ES-I3 (cell line): ENCODE results near the gene ZNF446.
"Not testable (repeated sequence)": the region's sequence is repeated elsewhere in the genome, so short reads cannot be mapped to it uniquely, and the experiment has no call there.

Experiments
- H3K36me3 ChIP-seq: 2 replicates; pipeline ENCODE4 v1.6.1; 2013; ENCODE audit warnings: mild to moderate bottlenecking, low read length, control low read depth, moderate library complexity; ENCODE audit not compliant: insufficient read depth
- H3K4me1 ChIP-seq: 2 replicates; pipeline ENCODE4 v1.6.1; 2013; ENCODE audit warnings: mild to moderate bottlenecking, control low read depth, low read length; ENCODE audit not compliant: insufficient read depth
- H3K9ac ChIP-seq: 2 replicates; pipeline ENCODE4 v1.6.1; 2013; ENCODE audit warnings: low read depth, mild to moderate bottlenecking, low read length, moderate library complexity
- H3K9me3 ChIP-seq: 2 replicates; pipeline ENCODE4 v1.6.1; 2013; ENCODE audit warnings: mild to moderate bottlenecking, low read length, moderate library complexity; ENCODE audit not compliant: control insufficient read depth, insufficient read depth

Gene ZNF446

DNA sequence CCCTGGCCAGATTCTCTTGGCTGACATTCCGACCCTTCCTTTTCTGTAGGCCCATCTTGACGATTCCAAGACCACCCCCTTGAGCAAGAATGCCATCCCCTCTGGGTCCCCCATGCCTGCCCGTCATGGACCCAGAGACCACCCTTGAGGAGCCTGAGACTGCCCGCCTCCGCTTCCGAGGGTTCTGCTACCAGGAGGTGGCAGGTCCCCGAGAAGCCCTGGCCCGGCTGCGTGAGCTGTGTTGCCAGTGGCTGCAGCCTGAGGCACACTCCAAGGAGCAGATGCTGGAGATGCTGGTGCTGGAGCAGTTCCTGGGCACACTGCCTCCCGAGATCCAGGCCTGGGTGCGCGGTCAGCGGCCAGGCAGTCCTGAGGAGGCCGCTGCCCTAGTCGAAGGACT lies 978 bp downstream of the ZNF446 start:
- Histone ChIP-seq H3K36me3 (peaks cover 6% of the 10 kb centered on the region; the same call in 1 of the 2 replicates), H3K9me3 (no peaks in the 10 kb centered on the region), H3K9ac (no peak overlapping the region), H3K4me1 (no peaks in the 10 kb centered on the region; the same call in 1 of the 2 replicates)

DNA sequence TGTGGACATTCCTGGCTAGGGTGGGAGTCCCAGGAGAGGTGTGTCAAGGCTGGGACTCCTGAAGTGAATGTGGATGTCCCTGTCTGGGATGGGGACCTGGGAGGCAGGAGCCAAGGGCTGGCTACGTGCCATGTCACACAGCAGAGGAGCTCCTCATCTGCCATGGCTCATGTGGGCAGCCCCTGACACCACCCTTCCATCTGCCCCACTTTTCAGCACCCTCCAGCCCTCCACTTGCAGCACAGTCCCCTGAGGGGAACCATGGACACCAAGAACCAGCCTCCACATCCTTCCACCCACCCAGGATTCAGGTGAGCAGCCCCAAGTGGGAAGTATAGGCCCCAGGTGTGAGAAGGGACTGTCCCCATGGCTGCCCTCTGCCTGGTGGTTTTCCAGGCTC lies 1.7 kb downstream of the ZNF446 start:
- no peaks in the 10 kb centered on the region for H3K9me3 ChIP-seq
- H3K9ac ChIP-seq: no peak overlapping the region
- no peaks in the 10 kb centered on the region; the same call in 1 of the 2 replicates for H3K4me1 ChIP-seq
- H3K36me3 ChIP-seq: peaks cover 6% of the 10 kb centered on the region; the same call in 1 of the 2 replicates

DNA sequence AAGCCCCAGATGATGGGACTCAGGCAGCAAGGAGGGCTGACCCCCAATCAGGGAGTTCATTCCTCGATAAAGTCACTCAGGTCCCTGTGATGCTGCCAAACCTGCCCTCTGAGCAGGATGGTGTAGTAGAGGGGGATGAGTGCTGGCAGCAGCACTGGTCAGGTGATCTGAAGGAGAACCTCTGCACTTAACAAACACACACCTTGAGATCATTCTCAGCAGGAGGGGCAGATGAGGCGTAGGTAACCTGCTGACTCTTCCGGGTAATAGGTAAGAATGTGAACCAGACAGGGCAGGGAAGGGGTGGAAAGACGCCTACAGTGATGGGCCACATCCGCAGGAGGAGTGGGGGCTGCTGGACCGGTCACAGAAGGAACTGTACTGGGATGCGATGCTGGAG lies 3.2 kb downstream of the ZNF446 start:
- Histone ChIP-seq H3K4me1 (no peaks in the 10 kb centered on the region; the same call in 1 of the 2 replicates), H3K9ac (no peak overlapping the region), H3K36me3 (peaks cover 6% of the 10 kb centered on the region; the same call in 1 of the 2 replicates), H3K9me3 (no peaks in the 10 kb centered on the region)

DNA sequence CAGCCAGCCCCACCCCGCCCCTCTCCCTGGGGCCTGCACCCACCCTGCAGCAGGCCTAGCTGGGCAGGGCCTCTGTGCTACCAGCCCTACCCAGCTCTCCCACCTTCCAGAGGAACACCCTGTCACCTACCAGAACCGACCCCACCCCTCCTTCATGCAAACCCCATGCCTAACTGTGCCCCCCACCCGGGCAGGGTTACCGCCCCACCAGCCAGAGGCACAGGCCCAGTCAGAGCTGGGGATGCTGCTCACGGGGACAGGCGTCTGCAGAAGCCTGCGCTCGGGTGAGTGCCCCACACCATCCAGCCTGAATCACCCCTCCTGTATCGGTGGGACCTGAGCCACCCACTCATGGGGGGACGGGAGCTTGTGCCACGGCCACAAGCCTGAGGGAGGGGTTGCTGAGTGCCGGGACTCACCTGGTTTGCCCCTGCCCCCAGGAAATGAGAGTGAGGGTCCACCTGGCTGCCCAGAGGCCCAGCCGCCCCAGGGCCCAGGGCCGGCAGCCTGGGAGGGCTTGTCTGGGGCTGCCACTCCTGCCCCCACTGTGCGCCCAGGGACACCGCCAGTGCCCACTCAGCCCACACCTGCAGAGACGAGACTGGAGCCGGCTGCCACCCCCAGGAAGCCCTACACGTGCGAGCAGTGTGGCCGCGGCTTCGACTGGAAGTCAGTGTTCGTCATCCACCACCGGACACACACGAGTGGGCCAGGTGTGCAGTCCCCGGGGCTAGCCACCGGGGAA lies 3.8 kb downstream of the ZNF446 start:
- no peaks in the 10 kb centered on the region for H3K9me3 ChIP-seq
- no peaks in the 10 kb centered on the region; the same call in 1 of the 2 replicates for H3K4me1 ChIP-seq
- peaks cover 6% of the 10 kb centered on the region; the same call in 1 of the 2 replicates for H3K36me3 ChIP-seq
- H3K9ac ChIP-seq: no peak overlapping the region

DNA sequence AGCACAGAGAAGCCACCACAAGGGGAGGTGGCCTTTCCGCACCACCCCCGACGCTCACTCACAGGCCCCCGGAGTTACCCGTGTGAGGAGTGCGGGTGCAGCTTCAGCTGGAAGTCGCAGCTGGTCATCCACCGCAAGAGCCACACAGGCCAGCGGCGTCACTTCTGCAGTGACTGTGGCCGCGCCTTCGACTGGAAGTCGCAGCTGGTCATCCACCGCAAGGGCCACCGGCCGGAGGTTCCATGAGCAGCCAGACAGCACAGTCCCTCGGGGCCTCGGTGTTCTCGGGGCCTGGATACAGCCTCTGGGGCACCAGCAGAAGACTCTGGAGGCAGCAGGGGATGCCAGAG lies 4.3 kb downstream of the ZNF446 start:
- Histone ChIP-seq H3K36me3 (peaks cover 6% of the 10 kb centered on the region; the same call in 1 of the 2 replicates), H3K9me3 (no peaks in the 10 kb centered on the region), H3K9ac (no peak overlapping the region), H3K4me1 (no peaks in the 10 kb centered on the region; the same call in 1 of the 2 replicates)

DNA sequence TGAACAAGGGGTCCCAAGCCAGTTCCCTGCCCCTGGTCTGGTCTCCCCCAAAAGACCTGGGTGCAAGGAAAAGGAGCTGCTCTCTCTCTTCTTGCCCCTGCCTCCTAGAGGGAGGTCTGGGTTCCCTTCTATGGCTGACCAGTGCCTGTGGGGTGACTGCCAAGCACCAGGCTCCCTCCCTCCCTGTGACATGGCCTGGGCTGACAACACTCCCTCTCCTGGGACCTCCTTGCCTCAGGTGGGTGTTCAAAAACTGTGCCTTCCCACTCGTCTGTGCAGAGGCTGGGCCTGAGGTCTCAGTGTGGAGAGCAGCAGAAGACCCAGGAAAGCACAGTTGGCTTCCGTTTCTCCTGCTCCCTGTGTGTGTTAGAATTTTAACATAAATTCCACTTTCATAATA lies 4.7 kb downstream of the ZNF446 start:
- no peaks in the 10 kb centered on the region; the same call in 1 of the 2 replicates for H3K4me1 ChIP-seq
- no peaks in the 10 kb centered on the region for H3K9me3 ChIP-seq
- H3K9ac ChIP-seq: no peak overlapping the region
- peaks cover 6% of the 10 kb centered on the region; the same call in 1 of the 2 replicates for H3K36me3 ChIP-seq

DNA sequence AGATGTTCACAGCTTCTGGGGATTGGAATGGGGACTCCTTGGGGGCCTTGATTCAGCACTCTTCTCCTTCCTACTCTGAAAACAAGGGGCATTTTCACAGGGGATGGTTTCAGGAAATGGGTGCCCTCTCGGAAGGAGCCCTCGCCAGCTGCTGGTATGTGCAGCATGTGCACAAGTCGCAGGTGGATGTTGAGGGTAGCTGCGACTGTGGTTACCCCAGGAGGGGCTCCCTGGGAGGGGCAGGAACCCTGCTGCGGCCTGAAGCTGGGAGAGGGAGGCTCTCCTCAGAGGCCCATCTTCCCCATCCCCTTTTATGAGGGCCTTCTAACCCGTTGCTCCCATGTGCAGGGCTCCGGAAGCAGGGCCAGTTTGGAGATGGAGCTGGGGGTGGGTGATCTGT lies 6.2 kb downstream of the ZNF446 start:
- Histone ChIP-seq H3K4me1 (no peaks in the 10 kb centered on the region), H3K36me3 (peaks cover 6% of the 10 kb centered on the region; the same call in 1 of the 2 replicates), H3K9me3 (no peaks in the 10 kb centered on the region), H3K9ac (no peak overlapping the region)

DNA sequence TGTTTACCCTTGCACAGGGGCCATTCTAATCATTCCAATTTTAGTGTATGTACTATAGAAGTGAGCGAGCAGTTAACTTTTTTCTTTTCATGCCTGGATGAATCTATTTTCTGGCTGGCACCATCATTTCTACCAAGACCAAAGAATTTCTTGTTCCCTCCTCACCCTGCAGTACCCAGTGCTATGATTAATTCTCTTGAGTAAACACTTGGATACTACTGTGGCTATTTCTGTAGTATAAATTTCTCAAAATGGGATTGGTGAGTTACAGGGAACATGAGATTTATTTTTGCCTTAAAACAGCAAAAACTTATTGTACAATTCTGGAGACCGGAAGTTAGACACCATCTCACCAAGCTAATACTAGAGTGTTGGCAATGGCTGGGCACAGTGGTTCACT lies 7.6 kb downstream of the ZNF446 start:
- Histone ChIP-seq H3K9me3 (no peaks in the 10 kb centered on the region), H3K9ac (no peak overlapping the region), H3K36me3 (peaks cover 6% of the 10 kb centered on the region; the same call in 1 of the 2 replicates), H3K4me1 (no peaks in the 10 kb centered on the region)

DNA sequence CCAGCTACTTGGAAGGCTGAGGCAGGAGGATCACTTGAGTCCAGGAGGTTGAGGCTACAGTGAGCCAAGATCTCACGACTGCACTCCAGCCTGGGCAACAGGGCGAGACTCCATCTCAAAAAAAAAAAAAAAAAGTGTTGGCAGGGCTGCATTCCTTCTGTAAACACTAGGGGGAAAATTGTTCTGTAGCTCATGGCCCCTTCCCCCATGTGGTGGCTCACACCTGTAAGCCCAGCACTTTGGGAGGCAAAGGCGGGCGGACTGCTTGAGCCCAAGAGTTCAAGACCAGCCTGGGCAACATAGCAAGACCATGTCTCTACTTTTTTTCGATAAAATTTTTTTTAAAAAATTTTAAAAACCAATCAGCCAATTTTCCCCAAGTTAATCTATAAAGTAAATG lies 8.2 kb downstream of the ZNF446 start:
- H3K9me3 ChIP-seq, H3K36me3 ChIP-seq, H3K9ac ChIP-seq, H3K4me1 ChIP-seq: not testable (repeated sequence)

DNA sequence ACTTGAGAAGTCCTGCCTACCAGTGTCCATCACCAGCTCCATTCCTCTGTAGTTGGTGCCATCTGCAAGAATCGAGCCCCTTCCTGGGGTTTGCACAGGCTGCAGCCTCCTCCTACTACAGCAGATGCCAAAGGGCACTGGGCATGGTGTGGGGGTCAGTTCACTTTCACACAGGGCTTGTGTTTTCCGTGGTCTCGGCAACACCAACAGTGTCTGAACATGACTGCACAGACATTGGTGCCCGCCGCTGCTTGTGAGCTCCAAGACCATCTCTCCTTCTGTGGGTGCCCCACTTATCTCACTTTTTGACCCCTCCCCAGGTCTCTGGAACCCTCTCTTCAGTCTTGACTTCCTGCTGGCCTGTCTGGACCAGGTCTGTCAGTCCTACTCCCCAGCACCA lies 15.2 kb downstream of the ZNF446 start:
- no peaks in the 10 kb centered on the region for H3K9me3 ChIP-seq
- no peaks in the 10 kb centered on the region for H3K36me3 ChIP-seq
- H3K9ac ChIP-seq: no peak overlapping the region
- no peaks in the 10 kb centered on the region for H3K4me1 ChIP-seq

DNA sequence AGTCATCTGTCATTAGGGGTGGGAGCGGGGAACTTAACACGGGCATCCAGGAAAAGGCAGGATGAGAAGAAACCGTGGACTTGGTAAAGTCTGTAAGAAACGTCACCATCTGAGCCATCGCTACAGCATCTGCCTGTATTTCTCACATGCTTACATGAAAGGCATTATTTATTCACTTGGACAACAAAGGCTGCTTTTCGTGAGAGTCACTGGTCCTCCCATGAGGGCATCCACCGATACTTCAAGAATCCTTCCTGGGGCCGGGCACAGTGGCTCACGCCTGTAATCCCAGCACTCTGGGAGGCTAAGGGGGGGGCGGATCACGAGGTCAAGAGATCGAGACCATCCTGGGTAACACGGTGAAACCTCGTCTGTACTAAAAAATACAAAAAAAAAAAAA lies 16.1 kb downstream of the ZNF446 start:
- H3K9me3 ChIP-seq: no peaks in the 10 kb centered on the region
- no peak overlapping the region for H3K9ac ChIP-seq
- H3K4me1 ChIP-seq: no peaks in the 10 kb centered on the region
- no peaks in the 10 kb centered on the region for H3K36me3 ChIP-seq

DNA sequence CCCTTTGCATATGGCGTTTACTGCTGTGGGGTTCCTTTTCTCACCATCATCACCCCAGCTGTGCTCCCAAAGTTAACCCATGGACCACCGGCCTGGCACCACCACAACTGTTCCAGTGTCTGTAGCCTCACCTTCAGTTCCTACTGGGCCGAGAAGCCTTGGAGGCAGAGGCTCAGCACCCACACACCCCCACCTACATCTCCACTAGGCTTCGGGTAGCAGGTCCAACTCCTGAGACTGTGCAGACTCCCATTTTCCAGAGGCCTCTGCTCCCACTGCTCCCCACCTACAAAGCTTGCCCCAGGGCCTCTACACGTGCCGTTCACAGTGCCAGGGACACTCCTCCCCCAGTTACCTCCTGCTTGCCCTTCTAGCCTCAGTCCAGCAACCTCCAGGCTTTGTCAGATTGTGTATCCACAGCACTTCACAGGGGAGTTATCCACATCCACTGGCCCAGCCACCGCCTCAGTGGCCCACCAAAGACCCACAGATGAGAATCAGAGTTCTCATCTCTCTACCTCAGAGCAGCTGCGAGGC lies 21.6 kb downstream of the ZNF446 start:
- peak overlapping the region; percentile 84; the same call in 1 of the 2 replicates for H3K9ac ChIP-seq
- H3K4me1 ChIP-seq: 0 out of 2 replicates have a peak, but pooled peaks cover 5% of the 10 kb centered on the region
- no peaks in the 10 kb centered on the region for H3K36me3 ChIP-seq
- no peaks in the 10 kb centered on the region for H3K9me3 ChIP-seq

DNA sequence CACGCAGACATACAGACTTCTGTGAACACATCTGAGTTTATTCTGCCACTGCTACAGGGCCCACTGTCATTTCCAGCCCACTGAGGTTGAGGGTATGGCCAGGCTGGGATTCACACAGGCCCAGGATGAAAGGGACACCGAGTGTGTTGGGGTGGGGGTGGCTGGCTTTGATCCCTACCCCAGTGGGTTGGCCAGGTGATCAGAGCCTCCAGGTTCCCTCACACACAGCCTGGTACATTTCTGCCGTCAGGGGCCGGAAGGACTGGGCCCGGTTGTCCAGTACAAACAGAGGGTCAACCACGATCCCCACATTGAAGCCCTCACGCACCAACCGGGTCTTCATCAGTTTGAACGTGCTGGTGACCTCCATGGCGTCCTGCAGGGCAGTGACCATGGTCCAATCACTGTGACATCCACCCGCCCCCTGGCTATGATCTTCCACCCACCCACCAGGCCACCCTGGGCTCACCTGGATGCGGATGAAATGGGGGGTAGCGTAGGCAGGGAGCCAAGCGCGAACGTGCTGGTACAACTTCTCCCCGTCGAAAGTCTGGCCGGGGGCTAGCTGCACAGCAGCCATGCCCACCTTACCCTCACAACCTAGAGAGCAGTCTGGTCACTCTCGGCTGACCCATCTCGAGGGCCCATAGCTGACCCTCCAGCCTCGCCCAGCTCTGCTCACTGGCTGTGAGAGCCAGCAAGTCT lies 22.3 kb downstream of the ZNF446 start:
- Histone ChIP-seq H3K36me3 (no peaks in the 10 kb centered on the region), H3K9ac (peak overlapping the region; percentile 84), H3K9me3 (no peaks in the 10 kb centered on the region), H3K4me1 (0 out of 2 replicates have a peak, but pooled peaks cover 5% of the 10 kb centered on the region)

DNA sequence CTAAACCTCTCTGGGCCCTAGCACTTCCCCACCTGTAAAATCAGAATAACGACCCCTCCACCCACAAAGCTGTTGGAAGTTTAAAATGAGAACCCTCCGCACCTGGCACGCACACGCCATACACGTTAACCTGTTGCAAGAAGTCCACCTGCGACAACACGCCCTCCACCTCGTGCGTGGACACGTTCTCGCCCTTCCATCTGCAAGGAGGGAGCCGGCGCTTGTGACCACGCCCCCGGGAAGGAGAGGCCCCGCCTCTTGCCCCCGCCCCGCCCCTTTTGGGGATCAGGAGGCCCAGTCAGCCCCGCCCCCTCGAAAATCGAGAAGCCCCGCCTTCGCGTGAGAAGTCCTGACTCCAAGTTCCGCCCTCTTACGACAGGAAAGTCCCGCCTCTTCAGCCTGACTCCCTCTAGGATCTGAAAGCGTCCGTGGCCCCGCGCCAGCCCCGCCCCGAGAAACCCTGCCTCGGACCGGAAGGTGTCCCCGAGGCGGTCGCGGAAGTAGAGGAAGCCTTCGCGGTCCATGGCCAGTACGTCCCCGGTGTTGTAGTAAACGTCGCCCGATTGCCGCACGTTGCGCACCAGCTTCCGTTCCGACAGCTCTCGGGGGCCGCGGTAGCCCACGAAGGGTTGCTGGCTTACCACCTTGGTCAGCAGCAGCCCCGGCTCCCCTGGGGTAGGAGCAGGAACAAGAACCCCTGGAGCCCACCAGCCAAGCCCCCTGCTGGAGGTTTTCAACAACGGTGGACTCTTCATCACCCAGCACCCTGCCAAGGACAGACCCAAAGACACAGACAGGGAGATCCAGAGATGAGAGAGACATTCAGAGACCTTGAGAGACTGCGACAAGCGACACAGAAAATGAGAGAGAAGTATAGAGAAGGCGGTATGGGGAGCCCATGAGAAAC lies 23.1 kb downstream of the ZNF446 start:
- Histone ChIP-seq H3K9me3 (no peaks in the 10 kb centered on the region), H3K9ac (peak overlapping the region; percentile 84), H3K4me1 (0 out of 2 replicates have a peak, but pooled peaks cover 5% of the 10 kb centered on the region), H3K36me3 (no peaks in the 10 kb centered on the region)
